OCI-LY7 (cell line): ENCODE data around the gene SPTLC1.

Source experiments
- EZH2phosphoT487 ChIP-seq: fragments of 200-600 bp; sonication (generic); IDR thresholded peaks from 2 replicates; pipeline ENCODE4 v1.6.1; 2018; ENCODE audit warnings: low read depth, borderline replicate concordance, mild to moderate bottlenecking, mixed run types, antibody characterized with exemption, low read length, moderate library complexity, mixed read lengths
- TF ChIP-seq, protein P1 (sequence below): fragments of 200-600 bp; sonication (generic); conservative IDR thresholded peaks from 2 replicates; pipeline ENCODE4 v1.5.1; 2014; ENCODE audit warnings: mild to moderate bottlenecking, antibody characterized with exemption, low read length, moderate library complexity, mixed read lengths

DNA sequence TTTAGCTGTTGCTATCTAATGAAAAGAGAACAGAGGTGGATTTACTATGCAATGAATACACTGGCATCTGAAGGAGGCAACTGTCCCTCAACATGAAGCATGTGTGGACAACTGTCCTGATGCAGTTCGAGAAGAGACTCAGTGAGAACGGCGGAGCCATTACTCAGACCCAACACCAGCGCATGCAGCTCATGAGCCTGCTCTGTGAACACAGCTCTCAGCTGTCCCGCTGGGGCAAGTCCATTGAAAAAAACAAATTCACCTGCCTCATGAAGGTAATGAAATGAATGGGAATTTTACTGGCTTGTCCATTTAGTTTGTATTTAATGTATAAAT, 78.8 kb downstream of the SPTLC1 start:
- TF ChIP-seq, protein P1, sequence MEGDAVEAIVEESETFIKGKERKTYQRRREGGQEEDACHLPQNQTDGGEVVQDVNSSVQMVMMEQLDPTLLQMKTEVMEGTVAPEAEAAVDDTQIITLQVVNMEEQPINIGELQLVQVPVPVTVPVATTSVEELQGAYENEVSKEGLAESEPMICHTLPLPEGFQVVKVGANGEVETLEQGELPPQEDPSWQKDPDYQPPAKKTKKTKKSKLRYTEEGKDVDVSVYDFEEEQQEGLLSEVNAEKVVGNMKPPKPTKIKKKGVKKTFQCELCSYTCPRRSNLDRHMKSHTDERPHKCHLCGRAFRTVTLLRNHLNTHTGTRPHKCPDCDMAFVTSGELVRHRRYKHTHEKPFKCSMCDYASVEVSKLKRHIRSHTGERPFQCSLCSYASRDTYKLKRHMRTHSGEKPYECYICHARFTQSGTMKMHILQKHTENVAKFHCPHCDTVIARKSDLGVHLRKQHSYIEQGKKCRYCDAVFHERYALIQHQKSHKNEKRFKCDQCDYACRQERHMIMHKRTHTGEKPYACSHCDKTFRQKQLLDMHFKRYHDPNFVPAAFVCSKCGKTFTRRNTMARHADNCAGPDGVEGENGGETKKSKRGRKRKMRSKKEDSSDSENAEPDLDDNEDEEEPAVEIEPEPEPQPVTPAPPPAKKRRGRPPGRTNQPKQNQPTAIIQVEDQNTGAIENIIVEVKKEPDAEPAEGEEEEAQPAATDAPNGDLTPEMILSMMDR = no peak
- TF ChIP-seq EZH2phosphoT487 = no peak
